Hepatocyte (in vitro differentiated cells): ENCODE measurements around the gene ARCN1.
"Not testable (repeated sequence)": the region's sequence is repeated elsewhere in the genome, so short reads cannot be mapped to it uniquely, and the experiment has no call there.

ENCODE experiments used
- EZH2 ChIP-seq: fragments of 200-600 bp; sonication (generic); IDR thresholded peaks from 2 replicates; pipeline ENCODE4 v1.6.1; 2016; ENCODE audit warnings: antibody characterized with exemption, mild to moderate bottlenecking, borderline replicate concordance
- TF ChIP-seq, protein P1 (sequence below): fragments of 200-600 bp; sonication (generic); IDR thresholded peaks from 2 replicates; pipeline ENCODE4 v1.5.1; 2016; ENCODE audit warnings: antibody characterized with exemption, mild to moderate bottlenecking; ENCODE audit not compliant: poor library complexity

DNA sequence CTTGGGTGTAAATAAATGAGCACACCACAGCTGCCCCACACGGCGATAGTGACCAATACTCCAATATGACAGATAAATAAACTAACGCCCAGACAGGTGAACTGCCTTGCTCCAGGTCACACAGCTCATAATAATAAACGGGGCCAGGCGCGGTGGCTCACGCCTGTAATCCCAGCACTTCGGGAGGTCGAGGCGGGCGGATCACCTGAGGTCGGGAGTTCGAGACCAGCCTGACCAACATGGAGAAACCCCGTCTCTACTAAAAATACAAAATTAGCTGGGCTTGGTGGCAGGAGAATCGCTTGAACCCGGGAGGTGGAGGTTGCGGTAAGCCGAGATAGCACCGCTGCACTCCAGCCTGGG is 39.2 kb downstream of the ARCN1 start:
- TF ChIP-seq, protein P1, sequence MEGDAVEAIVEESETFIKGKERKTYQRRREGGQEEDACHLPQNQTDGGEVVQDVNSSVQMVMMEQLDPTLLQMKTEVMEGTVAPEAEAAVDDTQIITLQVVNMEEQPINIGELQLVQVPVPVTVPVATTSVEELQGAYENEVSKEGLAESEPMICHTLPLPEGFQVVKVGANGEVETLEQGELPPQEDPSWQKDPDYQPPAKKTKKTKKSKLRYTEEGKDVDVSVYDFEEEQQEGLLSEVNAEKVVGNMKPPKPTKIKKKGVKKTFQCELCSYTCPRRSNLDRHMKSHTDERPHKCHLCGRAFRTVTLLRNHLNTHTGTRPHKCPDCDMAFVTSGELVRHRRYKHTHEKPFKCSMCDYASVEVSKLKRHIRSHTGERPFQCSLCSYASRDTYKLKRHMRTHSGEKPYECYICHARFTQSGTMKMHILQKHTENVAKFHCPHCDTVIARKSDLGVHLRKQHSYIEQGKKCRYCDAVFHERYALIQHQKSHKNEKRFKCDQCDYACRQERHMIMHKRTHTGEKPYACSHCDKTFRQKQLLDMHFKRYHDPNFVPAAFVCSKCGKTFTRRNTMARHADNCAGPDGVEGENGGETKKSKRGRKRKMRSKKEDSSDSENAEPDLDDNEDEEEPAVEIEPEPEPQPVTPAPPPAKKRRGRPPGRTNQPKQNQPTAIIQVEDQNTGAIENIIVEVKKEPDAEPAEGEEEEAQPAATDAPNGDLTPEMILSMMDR, result not testable (repeated sequence)
- TF ChIP-seq EZH2, result not testable (repeated sequence)
